ENCODE data around the gene ADAMTS2.

The ADAMTS2 gene

GRCh38 chr5:179154991-179155955 lies 190.0 kb downstream of the ADAMTS2 start:
- H3K9ac ChIP-seq (ENCODE audit: low read length): no peak overlapping the region
- H2AK5ac ChIP-seq (ENCODE audit: low read length): no peak overlapping the region
- H3K27ac ChIP-seq (ENCODE audit: low read depth, low read length): no peak overlapping the region
- no peak overlapping the region for H2BK5ac ChIP-seq (ENCODE audit: low read length)
- no peak overlapping the region for H3K18ac ChIP-seq (ENCODE audit: low read length)
- no peak overlapping the region for H3K4me3 ChIP-seq (ENCODE audit: low read length)
- H3K23ac ChIP-seq (ENCODE audit: low read length): no peak overlapping the region
- H2BK15ac ChIP-seq (replicated peaks; ENCODE audit: low read depth): no peak overlapping the region
- no peak overlapping the region for H4K5ac ChIP-seq (ENCODE audit: low read length)
- H3K56ac ChIP-seq (ENCODE audit: low read length): no peak overlapping the region
- H2BK120ac ChIP-seq (ENCODE audit: low read depth, low read length): no peak overlapping the region
- H3K79me2 ChIP-seq (ENCODE audit: control insufficient read depth, insufficient read depth, low read length): no peaks in the 10 kb centered on the region
- no peaks in the 10 kb centered on the region for H3K79me1 ChIP-seq (ENCODE audit: low read length)
- no peaks in the 10 kb centered on the region for H3K4me1 ChIP-seq (ENCODE audit: control insufficient read depth, low read depth, low read length)
- H3K4me2 ChIP-seq (ENCODE audit: low read length): no peak overlapping the region
- no peak overlapping the region for H4K8ac ChIP-seq (ENCODE audit: low read depth, low read length)
- H3K27me3 ChIP-seq (ENCODE audit: insufficient read depth, low read length, poor library complexity): no peaks in the 10 kb centered on the region
- H3K36me3 ChIP-seq (ENCODE audit: control insufficient read depth, insufficient read depth, low read length): no peaks in the 10 kb centered on the region
- no peak for DNase-seq
- WGBS (ENCODE audit: extremely low coverage, insufficient coverage, low lambda C conversion rate): no CpG with 5 or more reads among the region's 27 CpGs
- H3K4ac ChIP-seq (ENCODE audit: low read depth, low read length): no peak overlapping the region

- no CpG with 5 or more reads among the region's 17 CpGs for WGBS (ENCODE audit: extremely low coverage, insufficient coverage, low lambda C conversion rate)
- no peak overlapping the region for H3K4me3 ChIP-seq (ENCODE audit: low read length)
Measured at GRCh38 chr5:179154346-179154990, 190.8 kb downstream of the ADAMTS2 start.

GRCh38 chr5:179153921-179154345 lies 191.3 kb downstream of the ADAMTS2 start:
- Histone ChIP-seq H3K18ac (ENCODE audit: low read length) (no peak overlapping the region), H3K9ac (ENCODE audit: low read length) (no peak overlapping the region), H3K4me3 (ENCODE audit: low read length) (no peak overlapping the region), H3K4me2 (ENCODE audit: low read length) (no peak overlapping the region), H4K8ac (ENCODE audit: low read depth, low read length) (no peak overlapping the region), H3K56ac (ENCODE audit: low read length) (no peak overlapping the region), H3K4me1 (ENCODE audit: control insufficient read depth, low read depth, low read length) (no peaks in the 10 kb centered on the region), H3K27ac (ENCODE audit: low read depth, low read length) (no peak overlapping the region), H2BK120ac (ENCODE audit: low read depth, low read length) (no peak overlapping the region), H3K4ac (ENCODE audit: low read depth, low read length) (no peak overlapping the region), H2AK5ac (ENCODE audit: low read length) (no peak overlapping the region), H2BK15ac (replicated peaks; ENCODE audit: low read depth) (no peak overlapping the region), H4K5ac (ENCODE audit: low read length) (no peak overlapping the region), H3K23ac (ENCODE audit: low read length) (no peak overlapping the region), H3K27me3 (ENCODE audit: insufficient read depth, low read length, poor library complexity) (no peaks in the 10 kb centered on the region), H3K79me2 (ENCODE audit: control insufficient read depth, insufficient read depth, low read length) (no peaks in the 10 kb centered on the region), H3K79me1 (ENCODE audit: low read length) (no peaks in the 10 kb centered on the region), H2BK5ac (ENCODE audit: low read length) (no peak overlapping the region), H3K36me3 (ENCODE audit: control insufficient read depth, insufficient read depth, low read length) (no peaks in the 10 kb centered on the region)
- no CpG with 5 or more reads among the region's 22 CpGs for WGBS (ENCODE audit: extremely low coverage, insufficient coverage, low lambda C conversion rate)
- DNase-seq: no peak

More at GRCh38 chr5:179154346-179154990, 190.8 kb downstream of the ADAMTS2 start:
- H3K27ac ChIP-seq (ENCODE audit: low read depth, low read length): no peak overlapping the region
- no peaks in the 10 kb centered on the region for H3K4me1 ChIP-seq (ENCODE audit: control insufficient read depth, low read depth, low read length)
- H3K18ac ChIP-seq (ENCODE audit: low read length): no peak overlapping the region
- no peaks in the 10 kb centered on the region for H3K79me2 ChIP-seq (ENCODE audit: control insufficient read depth, insufficient read depth, low read length)
- H3K23ac ChIP-seq (ENCODE audit: low read length): no peak overlapping the region
- H4K8ac ChIP-seq (ENCODE audit: low read depth, low read length): no peak overlapping the region
- no peak overlapping the region for H2BK15ac ChIP-seq (replicated peaks; ENCODE audit: low read depth)
- H3K4me2 ChIP-seq (ENCODE audit: low read length): no peak overlapping the region
- H4K5ac ChIP-seq (ENCODE audit: low read length): no peak overlapping the region
- no peak overlapping the region for H2AK5ac ChIP-seq (ENCODE audit: low read length)
- H3K79me1 ChIP-seq (ENCODE audit: low read length): no peaks in the 10 kb centered on the region
- DNase-seq: no peak
- no peaks in the 10 kb centered on the region for H3K27me3 ChIP-seq (ENCODE audit: insufficient read depth, low read length, poor library complexity)
- H3K36me3 ChIP-seq (ENCODE audit: control insufficient read depth, insufficient read depth, low read length): no peaks in the 10 kb centered on the region
- no peak overlapping the region for H3K56ac ChIP-seq (ENCODE audit: low read length)
- H3K9ac ChIP-seq (ENCODE audit: low read length): no peak overlapping the region
- H2BK5ac ChIP-seq (ENCODE audit: low read length): no peak overlapping the region
- H2BK120ac ChIP-seq (ENCODE audit: low read depth, low read length): no peak overlapping the region
- no peak overlapping the region for H3K4ac ChIP-seq (ENCODE audit: low read depth, low read length)

- H3K56ac ChIP-seq (ENCODE audit: low read length): no peak overlapping the region
- no peaks in the 10 kb centered on the region for H3K79me2 ChIP-seq (ENCODE audit: control insufficient read depth, insufficient read depth, low read length)
- H3K79me1 ChIP-seq (ENCODE audit: low read length): no peaks in the 10 kb centered on the region
- H3K27ac ChIP-seq (ENCODE audit: low read depth, low read length): no peak overlapping the region
- H3K4me2 ChIP-seq (ENCODE audit: low read length): no peak overlapping the region
- H4K8ac ChIP-seq (ENCODE audit: low read depth, low read length): no peak overlapping the region
- H3K4me3 ChIP-seq (ENCODE audit: low read length): no peak overlapping the region
- no peak overlapping the region for H2AK5ac ChIP-seq (ENCODE audit: low read length)
- H3K27me3 ChIP-seq (ENCODE audit: insufficient read depth, low read length, poor library complexity): no peaks in the 10 kb centered on the region
- no peak overlapping the region for H3K9ac ChIP-seq (ENCODE audit: low read length)
- no peak overlapping the region for H3K23ac ChIP-seq (ENCODE audit: low read length)
- H3K4ac ChIP-seq (ENCODE audit: low read depth, low read length): no peak overlapping the region
- DNase-seq: no peak
- H3K18ac ChIP-seq (ENCODE audit: low read length): no peak overlapping the region
- no peak overlapping the region for H2BK120ac ChIP-seq (ENCODE audit: low read depth, low read length)
- no peak overlapping the region for H4K5ac ChIP-seq (ENCODE audit: low read length)
- no CpG with 5 or more reads among the region's 24 CpGs for WGBS (ENCODE audit: extremely low coverage, insufficient coverage, low lambda C conversion rate)
- H3K36me3 ChIP-seq (ENCODE audit: control insufficient read depth, insufficient read depth, low read length): no peaks in the 10 kb centered on the region
- H3K4me1 ChIP-seq (ENCODE audit: control insufficient read depth, low read depth, low read length): no peaks in the 10 kb centered on the region
- H2BK5ac ChIP-seq (ENCODE audit: low read length): no peak overlapping the region
- no peak overlapping the region for H2BK15ac ChIP-seq (replicated peaks; ENCODE audit: low read depth)
Measured at GRCh38 chr5:179153341-179153901, 191.8 kb downstream of the ADAMTS2 start.

- H4K8ac ChIP-seq (ENCODE audit: low read depth, low read length): no peak overlapping the region
Measured at GRCh38 chr5:179152941-179153340, 192.3 kb downstream of the ADAMTS2 start.

More at GRCh38 chr5:179152941-179153340, 192.3 kb downstream of the ADAMTS2 start:
- Histone ChIP-seq H2AK5ac (ENCODE audit: low read length) (no peak overlapping the region), H3K9ac (ENCODE audit: low read length) (no peak overlapping the region), H3K4me1 (ENCODE audit: control insufficient read depth, low read depth, low read length) (no peaks in the 10 kb centered on the region), H3K18ac (ENCODE audit: low read length) (no peak overlapping the region), H3K27ac (ENCODE audit: low read depth, low read length) (no peak overlapping the region), H3K36me3 (ENCODE audit: control insufficient read depth, insufficient read depth, low read length) (no peaks in the 10 kb centered on the region), H3K4me2 (ENCODE audit: low read length) (no peak overlapping the region), H3K23ac (ENCODE audit: low read length) (no peak overlapping the region), H3K79me2 (ENCODE audit: control insufficient read depth, insufficient read depth, low read length) (no peaks in the 10 kb centered on the region), H3K79me1 (ENCODE audit: low read length) (no peaks in the 10 kb centered on the region), H4K5ac (ENCODE audit: low read length) (no peak overlapping the region), H3K4ac (ENCODE audit: low read depth, low read length) (no peak overlapping the region), H2BK5ac (ENCODE audit: low read length) (no peak overlapping the region), H3K56ac (ENCODE audit: low read length) (no peak overlapping the region), H3K4me3 (ENCODE audit: low read length) (no peak overlapping the region), H2BK120ac (ENCODE audit: low read depth, low read length) (no peak overlapping the region), H3K27me3 (ENCODE audit: insufficient read depth, low read length, poor library complexity) (no peaks in the 10 kb centered on the region), H2BK15ac (replicated peaks; ENCODE audit: low read depth) (no peak overlapping the region)
- no CpG with 5 or more reads among the region's 15 CpGs for WGBS (ENCODE audit: extremely low coverage, insufficient coverage, low lambda C conversion rate)
- DNase-seq: no peak
